Posterior cingulate gyrus (tissue), 11 donors: Measurements from ENCODE around the gene TBC1D22A.

Experiments used
- DNase-seq, 10 donors: peaks; one replicate each; pipeline versions ENCODE4 v3.0.0 to v3.0.0-alpha.2; 2020 to 2021; ENCODE audit warnings: mixed read lengths in 3 of 10
- intact Hi-C: fragments of 100-400 bp; cut with DNase I; formaldehyde crosslinking; loops from one replicate; pipeline ENCODE4 v1.15.1; 2023

TBC1D22A gene

GRCh38 chr22:47199979-47200272 lies 437.5 kb downstream of the TBC1D22A start:
- intact Hi-C loops, result no loop called here
- no peak for DNase-seq

- peak in 4 of 10 donors; percentile 9 to 84 (median 62) for DNase-seq
- intact Hi-C loops, result no loop called here
Observed at GRCh38 chr22:47200273-47201051, 438.0 kb downstream of the TBC1D22A start.

DNA sequence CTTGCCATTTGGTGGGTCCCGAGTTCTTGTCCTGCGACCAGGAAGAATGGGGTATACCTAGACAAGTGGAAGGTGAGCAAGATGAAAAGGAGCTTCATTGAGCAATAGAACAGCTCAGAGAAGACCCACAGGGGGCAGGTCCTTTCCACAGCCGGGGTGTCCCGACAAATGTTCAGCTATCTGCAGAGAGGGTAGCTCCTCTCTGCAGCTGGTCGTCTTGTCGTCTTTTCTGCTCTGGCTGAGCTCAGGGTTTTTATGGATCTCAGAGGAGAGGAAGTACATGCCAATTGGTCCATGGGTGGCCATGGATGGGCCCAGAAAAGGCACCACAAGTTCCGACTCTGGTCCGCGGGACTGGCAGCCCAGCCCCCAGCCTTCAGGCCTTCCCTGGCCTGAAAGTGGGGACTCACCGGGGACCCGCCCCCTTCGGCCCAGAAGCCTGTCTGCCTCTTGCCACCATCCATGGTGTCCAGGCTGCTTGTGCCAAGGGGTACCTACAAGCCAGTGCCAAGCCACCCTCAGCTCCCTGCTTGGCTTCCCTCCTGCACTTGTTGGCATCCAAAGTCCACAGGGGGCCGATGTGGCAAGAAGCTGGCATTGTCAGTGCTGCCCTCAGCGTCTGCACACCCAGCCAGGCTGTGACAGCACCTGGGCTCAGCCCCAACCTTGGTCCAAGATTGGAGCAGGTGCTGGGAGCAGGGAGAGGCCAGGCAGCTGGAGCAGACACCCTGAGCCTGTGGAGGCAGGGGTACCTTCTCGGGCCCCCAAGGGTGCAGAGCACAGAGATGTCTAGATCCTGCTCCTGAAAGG lies 438.9 kb downstream of the TBC1D22A start:
- DNase-seq, result peak in 4 of 10 donors; percentile 7 to 76 (median 56)
- intact Hi-C loops, result no loop called here

DNA sequence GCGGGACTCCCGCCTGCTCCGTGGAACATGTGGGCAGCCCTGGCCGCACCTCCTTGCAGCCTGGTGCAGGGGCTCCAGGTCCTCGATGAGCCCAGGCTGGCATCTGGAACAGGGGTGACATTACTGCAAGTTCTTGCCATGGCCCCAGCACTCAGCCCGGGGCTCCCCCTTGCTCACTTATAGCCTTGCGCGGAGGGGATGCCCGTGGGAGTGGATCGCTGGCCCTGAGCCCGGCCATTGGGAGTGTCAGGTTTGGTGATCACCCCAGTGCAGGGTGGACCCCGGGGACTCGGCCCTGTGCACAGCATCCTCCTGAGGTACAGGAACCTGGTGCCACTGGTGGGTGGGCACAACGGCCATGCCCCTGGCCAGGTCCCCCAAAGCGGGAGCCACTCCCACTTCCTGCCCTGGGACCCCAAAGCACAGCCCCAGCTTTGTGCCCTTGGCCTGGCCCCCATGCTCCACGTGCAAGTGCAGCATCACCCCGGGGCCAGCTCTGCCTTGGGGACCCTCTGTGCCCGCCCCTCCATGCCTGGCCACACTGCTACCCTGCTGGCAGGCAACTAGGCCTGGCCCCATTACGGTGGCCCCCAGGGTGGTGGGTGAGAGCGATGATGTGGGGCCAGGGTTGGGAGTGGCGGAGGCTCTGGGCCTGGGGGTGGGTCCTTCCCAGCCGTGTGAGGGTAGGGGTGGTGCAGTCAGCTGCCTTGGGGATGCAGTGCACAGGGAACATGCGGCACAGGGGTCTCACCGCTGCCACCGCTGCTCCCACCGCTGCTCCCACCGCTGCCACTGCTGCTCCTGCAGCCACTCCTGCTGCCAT lies 439.8 kb downstream of the TBC1D22A start:
- peak in 3 of 10 donors; percentile 56 to 79 (median 68) for DNase-seq
- intact Hi-C loops, result no loop called here

DNA sequence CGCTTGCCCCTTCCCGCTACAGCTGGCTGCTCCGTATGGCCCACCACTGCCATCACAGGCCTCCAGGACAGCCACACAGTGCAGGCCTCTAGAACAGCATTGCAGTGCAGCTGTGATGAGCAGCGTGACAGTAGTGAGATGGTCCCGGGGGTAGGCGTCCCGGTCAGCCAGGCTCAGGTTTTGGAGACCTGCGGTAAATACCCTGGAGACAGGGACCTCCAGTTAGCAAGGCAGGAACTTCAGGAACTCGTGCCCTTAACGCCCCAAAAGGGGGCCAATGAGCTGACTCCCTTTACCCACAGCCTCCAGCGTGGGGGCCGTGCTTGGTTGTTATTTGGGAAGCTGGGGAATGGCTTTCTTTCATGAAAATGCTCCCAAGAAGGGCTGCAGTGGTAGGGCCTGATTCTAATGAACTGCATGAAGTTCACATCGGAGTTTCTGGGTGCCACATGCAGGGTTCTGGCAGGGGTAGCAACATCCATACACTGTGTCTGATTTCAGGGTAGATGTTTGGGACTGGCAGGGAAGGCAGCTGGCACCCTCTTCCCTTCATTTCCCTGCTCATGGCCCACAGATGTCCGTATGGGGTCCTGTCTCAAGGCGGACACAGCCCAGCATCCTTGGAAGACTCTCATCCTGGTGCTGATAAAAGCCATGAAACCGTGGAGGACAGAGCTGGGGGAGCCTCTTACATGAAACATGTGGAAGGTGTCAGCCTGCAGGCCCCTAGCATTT lies 440.5 kb downstream of the TBC1D22A start:
- intact Hi-C loops, result no loop called here
- DNase-seq, result peak in 2 of 10 donors; percentile 23 to 77

- peak in 3 of 10 donors; percentile 43 to 77 (median 64) for DNase-seq
- intact Hi-C loops, result no loop called here
Observed at GRCh38 chr22:47203554-47203991, 441.1 kb downstream of the TBC1D22A start.

DNA sequence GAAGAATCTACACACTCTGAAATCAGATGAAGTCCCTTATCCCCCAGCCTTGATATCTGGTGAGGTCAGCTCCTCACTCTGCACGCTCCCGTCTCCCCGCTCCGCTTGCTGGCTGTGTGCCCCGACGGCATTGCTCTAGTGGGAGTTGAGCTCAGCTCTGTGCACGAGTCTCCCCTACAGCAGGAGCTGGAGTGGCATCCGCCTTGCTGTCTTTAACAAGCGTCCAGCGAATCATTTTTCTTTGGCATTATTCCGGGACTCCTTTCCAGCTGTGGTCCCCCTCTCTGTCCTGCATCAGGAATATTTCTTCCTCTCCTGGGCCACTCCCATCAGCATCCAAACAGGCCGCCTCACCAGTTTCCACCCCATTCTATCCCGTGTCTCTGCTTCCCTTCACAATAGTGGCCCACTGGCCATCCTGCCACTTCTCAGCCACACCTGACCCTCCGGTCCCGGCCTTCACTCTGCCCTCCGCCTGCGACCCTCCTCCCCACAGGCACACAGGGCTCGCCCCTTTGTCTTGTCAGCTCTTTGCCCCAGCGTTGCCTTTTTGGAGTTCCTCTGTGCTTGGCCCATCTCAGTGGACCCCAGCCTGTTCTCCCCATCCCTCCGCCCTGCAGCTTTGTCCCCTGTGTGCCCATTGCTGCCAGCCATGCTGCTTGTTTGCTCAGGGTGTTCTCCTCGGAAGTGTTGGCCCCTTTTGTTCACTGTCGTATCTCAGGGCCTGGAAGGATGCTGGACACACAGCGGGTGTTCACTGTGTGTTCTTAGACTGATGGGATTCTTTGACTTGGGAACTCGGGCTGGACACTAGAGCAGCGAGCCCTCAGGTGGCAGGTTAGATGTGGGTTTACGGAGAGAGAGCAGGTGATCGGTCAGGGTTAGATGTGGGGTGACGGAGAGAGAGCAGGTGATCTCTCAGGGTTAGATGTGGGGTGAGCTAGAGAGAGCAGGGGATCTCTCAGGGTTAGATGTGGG lies 441.8 kb downstream of the TBC1D22A start:
- intact Hi-C loops, result no loop called here
- peak in 2 of 10 donors; percentile 68 to 72 for DNase-seq

- intact Hi-C loops, result no loop called here
- peak in 2 of 10 donors; percentile 62 to 66 for DNase-seq
Observed at GRCh38 chr22:47205081-47205491, 442.6 kb downstream of the TBC1D22A start.

- peak in 3 of 10 donors; percentile 9 to 42 (median 36) for DNase-seq
- intact Hi-C loops, result no loop called here
Observed at GRCh38 chr22:47205554-47205953, 443.1 kb downstream of the TBC1D22A start.

DNA sequence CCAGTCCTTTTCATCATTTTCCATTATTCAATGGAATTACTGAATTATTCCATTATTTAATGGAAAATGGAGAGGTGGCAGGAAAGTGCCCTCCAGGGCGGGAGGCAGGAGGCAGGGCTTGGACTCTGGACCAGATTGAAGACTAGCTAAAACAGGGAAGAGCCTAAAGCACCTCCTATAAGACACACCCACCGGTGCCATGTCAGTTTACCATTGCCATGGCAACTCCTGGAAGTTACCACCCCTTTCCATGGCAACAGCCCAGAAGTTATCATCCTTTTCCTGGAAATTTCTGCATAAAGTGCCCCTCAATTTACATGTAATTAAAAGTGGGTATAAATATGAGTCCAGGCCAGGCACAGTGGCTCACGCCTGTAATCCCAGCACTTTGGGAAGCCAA lies 443.7 kb downstream of the TBC1D22A start:
- peak in 1 of 10 donors; percentile 44 for DNase-seq
- intact Hi-C loops, result no loop called here

GRCh38 chr22:47206666-47207218 lies 444.3 kb downstream of the TBC1D22A start:
- intact Hi-C loops, result no loop called here
- DNase-seq, result peak in 3 of 10 donors; percentile 20 to 64 (median 33)

DNA sequence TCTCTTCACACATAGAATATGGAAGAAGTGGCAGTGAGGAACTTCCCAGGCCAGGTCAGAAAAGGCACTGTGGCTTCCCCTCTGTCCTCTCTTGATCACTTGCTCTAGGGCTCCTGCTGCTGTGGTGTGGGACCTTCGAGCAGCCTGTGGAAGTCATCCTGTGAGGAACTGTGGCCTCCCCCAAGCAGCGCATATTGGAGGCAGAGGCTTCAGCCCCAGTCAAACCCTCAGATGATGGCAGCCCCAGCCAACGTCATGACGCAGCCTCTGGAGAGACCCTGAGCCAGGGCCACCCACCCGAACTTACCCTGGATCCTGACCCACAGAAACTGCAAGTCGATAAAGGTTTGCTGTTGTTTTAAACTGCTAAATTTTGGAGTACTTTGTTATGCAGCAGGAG lies 444.9 kb downstream of the TBC1D22A start:
- peak in 2 of 10 donors; percentile 51 to 62 for DNase-seq
- intact Hi-C loops, result no loop called here

- intact Hi-C loops, result no loop called here
- DNase-seq, result peak in 3 of 10 donors; percentile 28 to 59 (median 51)
Observed at GRCh38 chr22:47207846-47208554, 445.6 kb downstream of the TBC1D22A start.

DNA sequence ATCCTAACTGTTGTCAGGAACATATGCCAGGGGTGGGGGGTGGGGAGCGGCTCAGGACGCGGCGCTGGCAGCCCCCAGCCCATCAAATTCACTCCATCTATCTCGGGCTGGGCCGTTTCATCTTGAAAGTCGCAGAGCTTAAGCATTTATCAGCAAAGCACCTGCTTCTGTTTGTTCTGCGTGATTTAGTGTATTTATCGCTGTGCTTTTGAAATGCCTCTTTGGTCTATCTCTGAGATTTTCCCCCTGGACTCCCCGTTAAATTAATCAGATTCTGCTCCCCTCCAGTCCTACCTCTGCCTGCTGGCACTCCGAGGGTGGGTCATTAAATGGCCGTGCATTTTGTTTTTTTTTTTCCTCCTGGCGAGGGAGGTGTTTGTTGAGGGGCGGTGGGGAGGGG lies 446.2 kb downstream of the TBC1D22A start:
- intact Hi-C loops, result no loop called here
- no peak for DNase-seq

GRCh38 chr22:47209040-47209514 lies 446.6 kb downstream of the TBC1D22A start:
- intact Hi-C loops, result no loop called here
- DNase-seq, result peak in 2 of 10 donors; percentile 29 to 54

GRCh38 chr22:47209547-47210023 lies 447.1 kb downstream of the TBC1D22A start:
- intact Hi-C loops, result no loop called here

GRCh38 chr22:47210112-47210657 lies 447.7 kb downstream of the TBC1D22A start:
- intact Hi-C loops, result no loop called here
- DNase-seq, result peak in 2 of 10 donors; percentile 4 to 30

More at GRCh38 chr22:47209547-47210023, 447.1 kb downstream of the TBC1D22A start:
- peak in 2 of 10 donors; percentile 52 to 75 for DNase-seq
